ENCODE measurements around the gene COMT. TPM values are rescaled to one million over a fixed set of nuclear protein-coding genes. Genes with fewer than 3 reads are reported as not detected.
"Not testable (repeated sequence)": the region's sequence is repeated elsewhere in the genome, so short reads cannot be mapped to it uniquely, and the experiment has no call there.

Gene COMT
- total RNA-seq, 1 donor from 2014 or later, result 240 TPM

GRCh38 chr22:19930551-19931486, 10.8 kb upstream of the COMT start:
- no peak overlapping the region for H3K4me3 ChIP-seq
- no peak for DNase-seq (ENCODE audit: extremely low spot score in 2 of 2)
- no peaks in the 10 kb centered on the region for H3K4me1 ChIP-seq
- TF ChIP-seq POLR2A (IDR thresholded peaks at IDR 0.05) (no peak), CTCF (IDR thresholded peaks at IDR 0.05) (no peak), POLR2AphosphoS5 (IDR thresholded peaks at IDR 0.05; ENCODE audit: insufficient read depth in 1 of 2, low read depth in 1 of 2) (no peak)
- intact Hi-C loops (cut with DNase I), result no loop called here
- no peaks in the 10 kb centered on the region for H3K36me3 ChIP-seq
- H3K27ac ChIP-seq, result no peak overlapping the region
- no peaks in the 10 kb centered on the region for H3K27me3 ChIP-seq
- H3K9me3 ChIP-seq, result no peaks in the 10 kb centered on the region

DNA sequence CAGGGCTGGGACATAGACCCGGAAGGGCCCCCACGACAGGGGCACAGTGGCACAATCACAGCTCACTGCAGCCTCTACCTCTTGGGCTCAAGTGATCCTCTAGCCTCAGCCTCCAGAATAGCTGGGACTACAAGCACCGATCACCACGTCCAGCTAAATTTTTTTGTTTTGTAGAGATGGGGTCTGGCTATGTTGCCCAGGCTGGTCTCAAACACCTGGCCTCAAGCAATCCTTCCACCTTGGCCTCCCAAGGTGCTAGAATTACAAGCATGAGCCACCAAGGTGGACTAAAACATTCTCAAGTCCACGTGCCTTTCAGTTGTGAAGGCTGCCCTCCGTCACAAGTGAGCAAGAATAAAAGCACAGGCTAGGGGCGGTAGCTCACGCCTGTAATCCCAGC, 10.1 kb upstream of the COMT start:
- Histone ChIP-seq H3K4me1 (no peaks in the 10 kb centered on the region), H3K4me3 (no peak overlapping the region), H3K27me3 (no peaks in the 10 kb centered on the region), H3K27ac (no peak overlapping the region), H3K36me3 (no peaks in the 10 kb centered on the region), H3K9me3 (no peaks in the 10 kb centered on the region)
- intact Hi-C loops (cut with DNase I), result no loop called here
- TF ChIP-seq POLR2A (IDR thresholded peaks at IDR 0.05), result no peak
- TF ChIP-seq CTCF (IDR thresholded peaks at IDR 0.05), result no peak
- no peak for TF ChIP-seq POLR2AphosphoS5 (IDR thresholded peaks at IDR 0.05; ENCODE audit: insufficient read depth in 1 of 2, low read depth in 1 of 2)
- DNase-seq (ENCODE audit: extremely low spot score in 2 of 2), result no peak

DNA sequence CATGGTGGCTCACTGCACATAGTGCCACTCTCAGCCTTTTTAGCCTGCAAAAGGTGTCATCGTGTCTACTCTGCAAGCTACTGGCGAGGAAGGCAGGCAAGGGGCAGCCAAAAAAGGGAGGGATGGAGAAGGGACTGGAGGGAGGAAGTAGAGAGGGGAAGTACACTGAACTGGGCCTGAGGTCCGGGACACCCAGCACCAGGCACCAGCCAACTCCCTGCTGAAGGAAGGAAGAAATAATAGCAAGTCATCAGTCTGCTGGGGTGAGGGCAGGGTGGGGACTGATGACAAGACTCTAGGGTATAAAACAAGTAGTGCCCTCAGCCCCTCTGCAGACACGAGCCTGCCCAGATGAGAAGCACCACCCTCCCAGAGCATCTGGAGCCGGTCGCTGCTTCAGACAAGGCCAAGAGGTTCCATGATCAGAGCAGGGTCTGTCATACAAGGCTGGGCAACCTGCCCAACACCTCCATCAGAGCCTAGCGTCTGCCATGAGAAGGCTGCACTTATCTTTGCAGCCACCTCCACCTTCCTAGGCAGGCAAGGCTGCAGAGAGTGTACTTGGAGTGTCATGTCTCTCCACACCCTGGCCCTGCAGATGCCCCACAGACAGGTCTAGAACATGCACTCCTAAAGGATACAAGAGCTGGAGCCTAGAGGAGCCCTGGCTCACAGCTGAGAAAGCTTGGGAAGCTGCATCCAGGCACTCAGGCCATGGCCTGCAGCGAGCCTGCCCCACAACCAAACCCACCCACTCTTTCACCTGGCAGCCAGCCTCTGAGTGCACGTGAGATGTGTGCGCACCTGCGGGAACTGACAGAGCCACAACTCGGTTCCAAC, 9.0 kb upstream of the COMT start:
- Histone ChIP-seq H3K27me3 (no peaks in the 10 kb centered on the region), H3K9me3 (no peaks in the 10 kb centered on the region), H3K4me1 (no peaks in the 10 kb centered on the region), H3K36me3 (no peaks in the 10 kb centered on the region), H3K27ac (no peak overlapping the region), H3K4me3 (no peak overlapping the region)
- TF ChIP-seq POLR2A (IDR thresholded peaks at IDR 0.05) (no peak), POLR2AphosphoS5 (IDR thresholded peaks at IDR 0.05; ENCODE audit: insufficient read depth in 1 of 2, low read depth in 1 of 2) (no peak), CTCF (IDR thresholded peaks at IDR 0.05) (no peak)
- DNase-seq (ENCODE audit: extremely low spot score in 2 of 2), result no peak
- intact Hi-C loops (cut with DNase I), result no loop called here

- H3K36me3 ChIP-seq, result no peaks in the 10 kb centered on the region
- no peaks in the 10 kb centered on the region for H3K4me1 ChIP-seq
- H3K27ac ChIP-seq, result no peak overlapping the region
- no peak for DNase-seq (ENCODE audit: extremely low spot score in 2 of 2)
- H3K9me3 ChIP-seq, result no peaks in the 10 kb centered on the region
- H3K27me3 ChIP-seq, result no peaks in the 10 kb centered on the region
- intact Hi-C loops (cut with DNase I), result no loop called here
- H3K4me3 ChIP-seq, result no peak overlapping the region
- no peak for TF ChIP-seq POLR2AphosphoS5 (IDR thresholded peaks at IDR 0.05; ENCODE audit: insufficient read depth in 1 of 2, low read depth in 1 of 2)
- TF ChIP-seq POLR2A (IDR thresholded peaks at IDR 0.05), result no peak
- TF ChIP-seq CTCF (IDR thresholded peaks at IDR 0.05), result no peak
These were observed 8.0 kb upstream of the COMT start for GRCh38 chr22:19933341-19934241.

DNA sequence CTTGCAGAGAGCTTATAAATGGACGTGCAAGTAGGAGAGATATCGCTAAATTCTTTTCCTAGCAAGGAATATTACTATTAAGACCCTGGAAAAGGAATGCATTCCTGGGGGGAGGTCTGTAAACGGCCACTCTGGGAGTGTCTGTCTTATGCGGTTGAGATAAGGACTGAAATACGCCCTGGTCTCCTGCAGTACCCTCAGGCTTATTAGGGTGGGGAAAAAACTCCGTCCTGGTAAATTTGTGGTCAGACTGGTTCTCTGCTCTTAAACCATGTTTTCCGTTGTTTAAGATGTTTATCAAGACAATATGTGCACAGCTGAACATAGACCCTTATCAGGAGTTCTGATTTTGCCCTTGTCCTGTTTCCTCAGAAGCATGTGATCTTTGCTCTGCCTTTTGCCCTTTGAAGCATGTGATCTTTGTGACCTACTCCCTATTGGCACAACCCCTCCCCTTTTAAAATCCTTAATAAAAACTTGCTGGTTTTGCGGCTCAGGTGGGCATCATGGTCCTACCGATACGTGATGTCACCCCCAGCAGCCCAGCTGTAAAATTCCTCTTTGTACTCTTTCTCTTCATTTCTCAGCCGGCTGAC, 6.4 kb upstream of the COMT start:
- H3K27ac ChIP-seq; intact Hi-C loops (cut with DNase I); H3K4me3 ChIP-seq; H3K36me3 ChIP-seq; H3K4me1 ChIP-seq; H3K27me3 ChIP-seq; DNase-seq (ENCODE audit: extremely low spot score in 2 of 2); H3K9me3 ChIP-seq: not testable (repeated sequence)
